ENCODE data around the gene TNNI2.

TNNI2 gene

GRCh38 chr11:1832211-1832919, 6.4 kb upstream of the TNNI2 start:
- Histone ChIP-seq H3K9me3 (ENCODE audit: control insufficient read depth in 5 of 5, low read length in 5 of 5) (no peaks in the 10 kb centered on the region), H3K4me3 (ENCODE audit: low read depth in 1 of 5, low read length in 5 of 5) (no peak overlapping the region), H3K27ac (ENCODE audit: low read depth, low read length) (no peak overlapping the region), H3K4me1 (ENCODE audit: control insufficient read depth in 5 of 5, insufficient read depth in 5 of 5, low read length in 5 of 5) (peaks cover 0 to 11% (median under 1%) of the 10 kb centered on the region in 5 donors), H3K36me3 (ENCODE audit: control insufficient read depth in 5 of 5, insufficient read depth in 5 of 5, low read length in 5 of 5) (no peaks in the 10 kb centered on the region), H3K9ac (ENCODE audit: low read length in 5 of 5) (no peak overlapping the region), H3K27me3 (ENCODE audit: control insufficient read depth in 5 of 5, insufficient read depth in 4 of 5, low read length in 5 of 5) (peaks cover 14 to 43% (median 28%) of the 10 kb centered on the region in 5 donors)

GRCh38 chr11:1832920-1833295, 5.9 kb upstream of the TNNI2 start:
- no peaks in the 10 kb centered on the region for H3K9me3 ChIP-seq (ENCODE audit: control insufficient read depth in 5 of 5, low read length in 5 of 5)
- H3K36me3 ChIP-seq (ENCODE audit: control insufficient read depth in 5 of 5, insufficient read depth in 5 of 5, low read length in 5 of 5): no peaks in the 10 kb centered on the region
- peaks cover 9 to 39% (median 28%) of the 10 kb centered on the region in 5 donors for H3K27me3 ChIP-seq (ENCODE audit: control insufficient read depth in 5 of 5, insufficient read depth in 4 of 5, low read length in 5 of 5)
- peaks cover 0 to 15% (median 6%) of the 10 kb centered on the region in 5 donors for H3K4me1 ChIP-seq (ENCODE audit: control insufficient read depth in 5 of 5, insufficient read depth in 5 of 5, low read length in 5 of 5)
- no peak overlapping the region for H3K27ac ChIP-seq (ENCODE audit: low read depth, low read length)
- no peak overlapping the region for H3K4me3 ChIP-seq (ENCODE audit: low read depth in 1 of 5, low read length in 5 of 5)
- H3K9ac ChIP-seq (ENCODE audit: low read length in 5 of 5): no peak overlapping the region

DNA sequence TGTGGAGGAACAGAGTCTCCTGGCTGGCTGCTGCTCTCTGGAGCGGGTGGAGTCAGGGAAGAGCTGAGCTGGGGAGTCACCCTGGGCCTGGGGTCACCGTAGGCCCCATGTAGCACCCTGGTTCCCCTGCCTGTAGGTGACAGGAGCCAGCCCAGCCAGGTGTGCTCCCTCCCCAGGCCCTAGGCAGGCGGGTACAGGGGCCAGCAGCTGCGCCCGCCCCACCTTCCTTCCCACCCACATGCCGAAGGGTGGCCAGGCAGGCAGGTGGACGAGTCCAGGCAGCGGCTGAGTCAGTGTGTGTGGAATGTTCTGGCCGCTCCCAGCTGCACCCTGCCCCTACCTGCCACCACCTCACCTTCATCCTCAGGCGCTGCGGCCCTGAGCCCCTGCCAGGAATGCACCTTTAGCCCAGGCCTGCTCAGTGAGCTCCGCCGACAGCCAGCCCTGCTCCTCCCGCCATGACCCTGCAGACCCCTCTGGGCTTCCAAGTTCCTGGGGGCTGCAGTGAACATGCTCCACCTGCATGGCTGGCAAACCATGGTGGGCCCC, 4.6 kb upstream of the TNNI2 start:
- no peaks in the 10 kb centered on the region for H3K36me3 ChIP-seq (ENCODE audit: control insufficient read depth in 5 of 5, insufficient read depth in 5 of 5, low read length in 5 of 5)
- no peaks in the 10 kb centered on the region for H3K9me3 ChIP-seq (ENCODE audit: control insufficient read depth in 5 of 5, low read length in 5 of 5)
- H3K27ac ChIP-seq (ENCODE audit: low read depth, low read length): no peak overlapping the region
- H3K9ac ChIP-seq (ENCODE audit: low read length in 5 of 5): no peak overlapping the region
- H3K27me3 ChIP-seq (ENCODE audit: control insufficient read depth in 5 of 5, insufficient read depth in 4 of 5, low read length in 5 of 5): peaks cover 5 to 28% (median 25%) of the 10 kb centered on the region in 5 donors
- peaks cover 0 to 21% (median 11%) of the 10 kb centered on the region in 5 donors for H3K4me1 ChIP-seq (ENCODE audit: control insufficient read depth in 5 of 5, insufficient read depth in 5 of 5, low read length in 5 of 5)
- H3K4me3 ChIP-seq (ENCODE audit: low read depth in 1 of 5, low read length in 5 of 5): no peak overlapping the region

DNA sequence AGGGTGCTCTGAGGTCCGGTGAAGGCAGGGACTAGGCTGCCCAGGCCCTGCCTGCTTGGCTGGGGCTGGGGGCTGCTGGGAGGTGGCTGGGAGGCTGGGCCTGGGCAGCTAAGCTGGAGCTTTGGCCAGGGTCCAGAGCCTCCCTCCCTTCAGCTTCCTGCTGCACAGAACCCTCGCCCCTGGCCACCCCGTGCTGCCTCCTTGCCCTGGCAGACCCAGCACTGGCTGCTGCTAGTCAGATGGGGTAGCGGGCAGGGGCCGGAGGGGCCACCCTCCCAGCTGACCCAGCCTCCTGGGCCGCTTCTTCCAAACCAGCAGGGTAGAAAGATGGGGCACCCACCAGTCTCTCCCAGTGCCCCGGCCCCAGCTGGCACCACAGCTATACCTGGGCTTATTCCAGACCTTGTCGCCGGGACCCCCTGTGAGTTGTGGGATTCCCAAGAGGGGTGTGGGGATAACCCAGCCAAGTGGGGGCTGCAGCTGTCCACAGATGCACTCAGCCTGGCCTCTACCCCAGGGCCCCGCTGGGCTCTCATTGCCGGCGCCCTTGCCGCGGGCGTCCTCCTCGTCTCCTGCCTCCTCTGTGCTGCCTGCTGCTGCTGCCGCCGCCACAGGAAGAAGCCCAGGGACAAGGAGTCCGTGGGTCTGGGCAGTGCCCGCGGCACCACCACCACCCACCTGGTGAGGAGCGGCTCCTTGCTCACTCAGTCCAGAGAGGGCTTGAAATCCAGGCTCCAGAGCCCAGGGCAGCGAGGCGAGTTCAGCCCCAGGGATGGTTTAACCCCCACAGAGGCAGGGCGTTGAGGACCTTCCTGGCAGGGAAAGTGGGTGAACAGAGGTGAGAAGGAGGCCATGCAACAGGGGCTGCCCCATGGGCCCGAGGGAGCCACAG, 3.8 kb upstream of the TNNI2 start, which contains the start of gene SYT8:
SYT8 (plus strand) TSS at position 212 of the 892 bp plus-strand sequence; CDS start at position 328, 116 bp downstream.
- Histone ChIP-seq H3K4me1 (ENCODE audit: control insufficient read depth in 5 of 5, insufficient read depth in 5 of 5, low read length in 5 of 5) (peaks cover 0 to 27% (median 13%) of the 10 kb centered on the region in 5 donors), H3K27ac (ENCODE audit: low read depth, low read length) (no peak within 1 kb of the TSS), H3K9me3 (ENCODE audit: control insufficient read depth in 5 of 5, low read length in 5 of 5) (no peaks in the 10 kb centered on the region), H3K4me3 (ENCODE audit: low read depth in 1 of 5, low read length in 5 of 5) (no peak within 1 kb of the TSS), H3K27me3 (ENCODE audit: control insufficient read depth in 5 of 5, insufficient read depth in 4 of 5, low read length in 5 of 5) (peaks cover 3 to 25% (median 19%) of the 10 kb centered on the region in 5 donors), H3K9ac (ENCODE audit: low read length in 5 of 5) (no peak within 1 kb of the TSS), H3K36me3 (ENCODE audit: control insufficient read depth in 5 of 5, insufficient read depth in 5 of 5, low read length in 5 of 5) (no peaks in the 10 kb centered on the region)

DNA sequence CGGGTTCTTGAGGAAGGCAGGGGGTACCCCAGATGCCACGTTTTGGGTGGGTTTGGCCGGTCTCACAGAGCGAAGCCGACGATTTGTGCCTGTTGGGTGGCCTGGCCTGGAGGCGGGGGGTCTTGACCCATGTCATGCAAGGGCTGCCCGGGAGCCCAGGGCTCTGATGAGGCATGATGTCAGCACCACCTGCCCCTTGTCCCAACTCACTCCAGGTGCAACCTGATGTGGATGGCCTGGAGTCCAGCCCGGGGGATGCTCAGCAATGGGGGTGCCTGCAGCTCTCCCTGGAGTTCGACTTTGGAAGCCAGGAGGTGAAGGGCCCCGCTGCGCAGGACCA, 3.1 kb upstream of the TNNI2 start:
- H3K9me3 ChIP-seq (ENCODE audit: control insufficient read depth in 5 of 5, low read length in 5 of 5): no peaks in the 10 kb centered on the region
- H3K4me1 ChIP-seq (ENCODE audit: control insufficient read depth in 5 of 5, insufficient read depth in 5 of 5, low read length in 5 of 5): peaks cover 0 to 33% (median 18%) of the 10 kb centered on the region in 5 donors
- no peak overlapping the region for H3K27ac ChIP-seq (ENCODE audit: low read depth, low read length)
- H3K4me3 ChIP-seq (ENCODE audit: low read depth in 1 of 5, low read length in 5 of 5): no peak overlapping the region
- no peaks in the 10 kb centered on the region for H3K36me3 ChIP-seq (ENCODE audit: control insufficient read depth in 5 of 5, insufficient read depth in 5 of 5, low read length in 5 of 5)
- H3K9ac ChIP-seq (ENCODE audit: low read length in 5 of 5): no peak overlapping the region
- H3K27me3 ChIP-seq (ENCODE audit: control insufficient read depth in 5 of 5, insufficient read depth in 4 of 5, low read length in 5 of 5): peaks cover 3 to 25% (median 16%) of the 10 kb centered on the region in 5 donors

DNA sequence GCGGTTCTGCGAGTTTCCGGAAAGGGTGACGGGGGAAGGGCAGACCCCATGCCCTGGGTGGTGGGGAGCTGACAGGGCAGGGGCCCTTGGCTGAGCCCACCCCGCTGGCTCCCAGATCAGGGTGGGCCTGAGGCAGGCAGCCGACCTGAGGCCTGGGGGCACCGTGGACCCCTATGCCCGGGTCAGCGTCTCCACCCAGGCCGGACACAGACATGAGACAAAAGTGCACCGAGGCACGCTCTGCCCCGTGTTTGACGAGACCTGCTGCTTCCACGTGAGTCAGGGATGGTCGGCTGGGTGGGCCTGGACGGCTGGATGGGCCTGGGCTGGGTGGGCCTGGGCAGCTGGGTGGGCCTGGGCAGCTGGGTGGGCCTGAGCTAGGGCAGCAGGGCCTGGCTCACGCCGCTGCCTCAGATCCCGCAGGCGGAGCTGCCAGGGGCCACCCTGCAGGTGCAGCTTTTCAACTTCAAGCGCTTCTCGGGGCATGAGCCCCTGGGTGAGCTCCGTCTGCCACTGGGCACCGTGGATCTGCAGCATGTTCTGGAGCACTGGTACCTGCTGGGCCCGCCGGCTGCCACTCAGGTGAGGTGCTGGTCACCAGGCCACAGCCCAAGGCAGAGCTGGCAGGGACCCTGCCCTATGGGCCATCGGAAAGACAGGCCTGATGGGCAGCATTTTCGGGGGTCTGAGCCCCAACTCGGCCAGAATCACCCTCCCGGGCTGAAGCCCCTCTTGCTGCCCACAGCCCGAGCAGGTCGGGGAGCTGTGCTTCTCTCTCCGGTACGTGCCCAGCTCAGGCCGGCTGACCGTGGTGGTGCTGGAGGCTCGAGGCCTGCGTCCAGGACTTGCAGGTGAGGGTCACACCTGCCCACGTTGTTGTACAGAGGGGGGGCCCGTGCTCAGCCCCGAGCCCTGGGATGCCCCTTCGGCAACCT, 2.5 kb upstream of the TNNI2 start:
- H3K4me3 ChIP-seq (ENCODE audit: low read depth in 1 of 5, low read length in 5 of 5): no peak overlapping the region
- H3K36me3 ChIP-seq (ENCODE audit: control insufficient read depth in 5 of 5, insufficient read depth in 5 of 5, low read length in 5 of 5): no peaks in the 10 kb centered on the region
- H3K9me3 ChIP-seq (ENCODE audit: control insufficient read depth in 5 of 5, low read length in 5 of 5): no peaks in the 10 kb centered on the region
- no peak overlapping the region for H3K9ac ChIP-seq (ENCODE audit: low read length in 5 of 5)
- H3K27ac ChIP-seq (ENCODE audit: low read depth, low read length): no peak overlapping the region
- peaks cover 3 to 22% (median 11%) of the 10 kb centered on the region in 5 donors for H3K27me3 ChIP-seq (ENCODE audit: control insufficient read depth in 5 of 5, insufficient read depth in 4 of 5, low read length in 5 of 5)
- H3K4me1 ChIP-seq (ENCODE audit: control insufficient read depth in 5 of 5, insufficient read depth in 5 of 5, low read length in 5 of 5): peaks cover 0 to 36% (median 18%) of the 10 kb centered on the region in 5 donors

GRCh38 chr11:1837171-1838076, 1.4 kb upstream of the TNNI2 start:
- Histone ChIP-seq H3K27me3 (ENCODE audit: control insufficient read depth in 5 of 5, insufficient read depth in 4 of 5, low read length in 5 of 5) (peaks cover 0 to 14% (median 6%) of the 10 kb centered on the region in 5 donors), H3K36me3 (ENCODE audit: control insufficient read depth in 5 of 5, insufficient read depth in 5 of 5, low read length in 5 of 5) (no peaks in the 10 kb centered on the region), H3K4me3 (ENCODE audit: low read depth in 1 of 5, low read length in 5 of 5) (no peak overlapping the region), H3K4me1 (ENCODE audit: control insufficient read depth in 5 of 5, insufficient read depth in 5 of 5, low read length in 5 of 5) (peaks cover 0 to 32% (median 15%) of the 10 kb centered on the region in 5 donors), H3K9me3 (ENCODE audit: control insufficient read depth in 5 of 5, low read length in 5 of 5) (no peaks in the 10 kb centered on the region), H3K9ac (ENCODE audit: low read length in 5 of 5) (no peak overlapping the region), H3K27ac (ENCODE audit: low read depth, low read length) (no peak overlapping the region)

DNA sequence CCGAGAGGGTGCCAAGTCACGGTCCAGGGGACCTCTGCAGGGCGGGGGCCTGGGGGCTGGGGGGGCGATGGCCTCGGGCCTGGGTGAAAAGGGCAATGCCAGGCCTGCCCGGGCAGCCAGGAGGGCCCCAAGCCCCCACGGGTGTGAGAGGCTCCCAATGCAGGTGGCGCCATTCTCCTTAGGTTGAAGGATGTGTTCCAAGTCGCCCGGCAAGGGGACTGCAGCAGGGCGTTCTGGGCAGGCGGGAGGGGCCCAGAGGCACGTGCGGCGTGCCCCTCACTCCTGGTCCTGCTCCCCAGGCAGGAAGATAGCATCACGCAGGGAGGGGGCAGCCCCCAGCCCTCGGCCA, 730 bp upstream of the TNNI2 start:
- peaks cover 0 to 12% (median 6%) of the 10 kb centered on the region in 5 donors for H3K27me3 ChIP-seq (ENCODE audit: control insufficient read depth in 5 of 5, insufficient read depth in 4 of 5, low read length in 5 of 5)
- no peak overlapping the region for H3K9ac ChIP-seq (ENCODE audit: low read length in 5 of 5)
- no peaks in the 10 kb centered on the region for H3K36me3 ChIP-seq (ENCODE audit: control insufficient read depth in 5 of 5, insufficient read depth in 5 of 5, low read length in 5 of 5)
- no peaks in the 10 kb centered on the region for H3K9me3 ChIP-seq (ENCODE audit: control insufficient read depth in 5 of 5, low read length in 5 of 5)
- no peak overlapping the region for H3K27ac ChIP-seq (ENCODE audit: low read depth, low read length)
- H3K4me3 ChIP-seq (ENCODE audit: low read depth in 1 of 5, low read length in 5 of 5): no peak overlapping the region
- peaks cover 0 to 28% (median 9%) of the 10 kb centered on the region in 5 donors for H3K4me1 ChIP-seq (ENCODE audit: control insufficient read depth in 5 of 5, insufficient read depth in 5 of 5, low read length in 5 of 5)
